Islet of Langerhans (tissue), 1 donor: ENCODE data around the gene FASN.

Experiments used
- FAIRE-seq: peaks from one replicate; lab custom pipeline; 2011; peaks lifted over from hg19 to GRCh38; lab: Jason Lieb, UNC

FASN gene

GRCh38 chr17:82072827-82073226 is 25.2 kb downstream of the FASN start:
- FAIRE-seq = no peak

- FAIRE-seq = no peak
Measured at GRCh38 chr17:82070611-82071010, 27.4 kb downstream of the FASN start.

GRCh38 chr17:82065638-82066303 is 32.3 kb downstream of the FASN start, which contains the start of gene DUS1L:
TSS of gene DUS1L (minus strand) at chr17:82065804. CDS start at chr17:82065059, 745 bp downstream.
- FAIRE-seq = no peak

- no peak for FAIRE-seq
Measured at GRCh38 chr17:82065193-82065637, 32.8 kb downstream of the FASN start.

GRCh38 chr17:82064433-82065192 is 33.4 kb downstream of the FASN start:
- FAIRE-seq = no peak

GRCh38 chr17:82063424-82064415 is 34.3 kb downstream of the FASN start:
- no peak for FAIRE-seq

GRCh38 chr17:82062984-82063368 is 35.1 kb downstream of the FASN start:
- no peak for FAIRE-seq

GRCh38 chr17:82062076-82062983 is 35.7 kb downstream of the FASN start:
- no peak for FAIRE-seq

- FAIRE-seq = no peak
Measured at GRCh38 chr17:82061047-82061925, 36.8 kb downstream of the FASN start.

- FAIRE-seq = no peak
Measured at GRCh38 chr17:82060614-82061013, 37.4 kb downstream of the FASN start.

- FAIRE-seq = no peak
Measured at GRCh38 chr17:82060001-82060380, 38.0 kb downstream of the FASN start.

- no peak for FAIRE-seq
Measured at GRCh38 chr17:82059272-82060000, 38.6 kb downstream of the FASN start.

- no peak for FAIRE-seq
Measured at GRCh38 chr17:82058855-82059249, 39.2 kb downstream of the FASN start.

- no peak for FAIRE-seq
Measured at GRCh38 chr17:82058230-82058854, 39.7 kb downstream of the FASN start.

GRCh38 chr17:82056729-82057621 is 41.1 kb downstream of the FASN start:
- no peak for FAIRE-seq

GRCh38 chr17:82055965-82056728 is 41.9 kb downstream of the FASN start:
- no peak for FAIRE-seq
